HG03460 (cell line): ENCODE data around the gene ANKRD10.

Experiments used
- ATAC-seq: cut with Tn5 transposase; IDR thresholded peaks from one replicate; pipeline ENCODE4 v1.9.1; 2021; ENCODE audit not compliant: unreplicated experiment

ANKRD10 gene

DNA sequence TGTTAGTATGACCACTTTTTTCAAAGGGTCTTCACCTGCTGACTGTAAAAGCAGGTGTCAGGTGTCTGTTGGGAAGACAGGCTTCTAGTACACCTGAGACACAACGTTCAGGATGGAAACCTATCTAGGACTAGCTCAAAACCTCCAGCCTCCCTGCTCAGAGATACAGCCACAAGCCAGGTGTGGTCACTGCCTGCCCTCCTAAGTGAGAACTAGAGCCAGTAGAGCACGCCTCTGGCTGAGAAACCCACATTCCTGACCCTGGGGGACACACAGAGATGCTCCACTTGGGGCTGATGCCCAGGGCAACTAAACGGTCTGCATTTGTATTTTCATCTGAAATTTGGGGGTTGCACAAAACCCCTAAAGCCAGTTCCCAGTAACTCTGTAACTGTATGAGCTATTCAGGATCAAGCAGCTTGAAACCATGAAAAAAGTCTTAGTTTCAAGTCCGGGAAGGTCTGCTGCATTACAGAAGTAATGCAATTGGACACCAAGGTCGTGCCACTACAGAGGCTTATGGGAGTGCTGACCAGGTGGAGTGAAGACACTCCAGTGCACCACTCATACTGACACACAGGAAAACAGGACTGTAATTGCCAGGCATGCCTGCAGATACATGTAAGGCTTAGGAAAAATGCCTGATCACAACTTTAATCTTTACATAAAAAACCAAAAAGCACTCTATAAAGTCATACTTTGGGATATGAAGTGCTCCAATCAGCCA, 27.8 kb downstream of the ANKRD10 start:
- no peak for ATAC-seq

DNA sequence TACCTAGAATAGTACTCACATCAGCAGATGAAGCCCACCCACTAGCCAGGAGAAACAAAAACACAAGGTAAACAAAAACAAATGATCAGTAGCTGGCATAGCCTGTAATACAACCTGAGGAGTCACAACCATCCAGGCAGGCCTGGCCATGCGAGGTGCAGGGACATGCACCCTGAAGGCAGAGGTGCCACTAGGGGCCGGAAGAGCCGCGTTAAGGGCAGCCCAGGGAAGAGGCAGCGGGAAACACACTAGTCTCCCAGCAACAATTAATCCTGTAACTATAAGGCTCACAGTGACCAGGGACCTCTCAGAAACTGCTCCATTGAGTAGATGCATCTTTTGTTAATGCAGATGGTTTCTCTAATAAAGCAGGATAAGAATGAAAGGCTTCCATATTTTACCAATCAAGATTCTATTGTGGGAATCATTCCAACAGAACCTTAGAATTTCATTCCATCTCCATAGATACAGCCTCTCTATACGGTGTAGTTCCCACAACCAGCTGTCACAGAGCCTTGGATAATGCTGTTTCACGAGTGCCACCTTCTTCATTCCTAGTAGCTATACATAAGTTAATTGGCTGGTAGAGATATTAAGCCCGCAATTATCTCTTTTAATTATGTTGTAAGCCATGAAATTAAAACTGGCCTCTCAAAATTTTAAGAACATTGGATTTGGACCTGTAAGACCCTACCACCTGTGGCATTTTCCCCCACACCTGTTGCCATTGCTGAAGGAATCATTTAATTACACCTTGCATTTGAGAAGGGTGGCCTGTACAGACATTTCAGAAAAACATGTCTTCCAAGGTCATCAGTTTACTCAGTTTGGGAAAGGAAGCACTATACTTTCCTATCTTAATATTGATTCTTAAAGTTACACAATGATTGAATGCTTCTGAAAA, 28.7 kb downstream of the ANKRD10 start:
- no peak for ATAC-seq

DNA sequence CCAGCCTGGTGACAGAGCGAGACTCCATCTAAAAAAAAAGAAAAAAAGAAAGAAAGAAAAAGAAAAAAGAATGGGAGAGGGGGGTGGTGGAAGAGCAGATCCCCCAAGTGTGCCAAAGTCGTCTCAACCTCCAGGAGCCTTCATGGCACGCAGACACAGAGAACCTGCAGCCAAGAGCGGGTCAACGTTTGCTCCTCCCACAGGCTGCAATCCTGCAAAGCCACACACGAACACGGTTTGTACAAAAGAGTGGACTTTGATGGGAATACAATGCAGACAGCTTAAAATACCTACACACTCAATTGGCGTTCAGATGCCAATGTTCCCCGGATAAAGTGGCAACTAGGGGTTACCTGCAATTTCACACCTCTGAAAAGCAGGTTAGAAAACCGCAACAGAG, 29.4 kb downstream of the ANKRD10 start:
- ATAC-seq: no peak

DNA sequence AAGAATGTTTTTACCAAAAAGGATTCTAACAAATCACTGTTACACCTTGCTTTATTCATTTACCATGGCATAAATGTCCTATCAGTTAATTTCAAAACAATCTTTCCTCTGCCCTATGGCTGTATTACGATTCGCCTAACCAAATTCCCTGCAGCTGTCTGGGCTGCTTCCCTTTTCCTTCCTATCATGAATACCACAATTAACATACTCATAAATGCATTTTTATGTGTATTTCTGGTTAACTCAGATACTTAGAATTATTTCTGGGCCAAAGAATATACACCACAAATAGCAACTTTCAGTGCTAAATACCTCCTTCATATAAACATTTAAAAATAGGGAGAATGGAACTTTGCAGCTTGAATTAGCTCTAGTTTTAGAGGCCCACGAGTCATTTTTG, 30.4 kb downstream of the ANKRD10 start:
- no peak for ATAC-seq

DNA sequence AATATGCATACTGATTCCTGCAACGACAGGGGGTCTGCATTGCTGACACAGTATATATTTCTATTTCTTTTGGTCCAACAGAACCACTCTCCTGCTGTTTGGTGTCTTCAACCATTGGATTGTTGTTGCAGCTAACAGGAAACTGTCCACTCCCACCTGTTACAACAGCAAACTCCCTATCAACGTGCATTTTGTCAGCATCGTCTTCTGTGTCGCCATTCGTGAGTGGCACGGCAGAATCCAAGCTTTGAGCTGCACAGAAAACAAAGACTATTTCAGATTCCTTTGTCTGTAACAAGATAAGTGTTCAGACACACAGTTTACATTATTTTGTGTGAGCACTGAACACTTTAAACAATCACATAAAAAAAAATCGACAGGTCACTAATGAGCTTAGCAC, 31.3 kb downstream of the ANKRD10 start:
- ATAC-seq: no peak

DNA sequence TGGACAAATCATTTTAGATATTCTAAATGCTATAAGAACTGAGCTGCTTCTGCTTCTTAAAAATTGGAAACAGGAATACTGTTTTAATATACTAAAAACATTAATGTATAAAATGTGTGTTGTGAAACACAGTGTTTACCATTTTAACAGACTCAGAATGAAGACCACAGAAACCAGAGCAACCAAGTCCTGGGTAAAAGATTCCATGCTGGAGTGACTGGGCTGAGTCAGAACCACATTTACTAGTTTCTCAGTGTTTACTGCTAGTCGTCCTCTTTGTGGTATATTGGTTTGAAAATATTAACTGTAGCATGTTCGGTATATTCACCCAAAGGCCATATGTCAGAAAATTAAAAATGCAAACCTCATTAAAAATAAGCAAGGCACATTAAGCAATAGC, 31.9 kb downstream of the ANKRD10 start:
- no peak for ATAC-seq

DNA sequence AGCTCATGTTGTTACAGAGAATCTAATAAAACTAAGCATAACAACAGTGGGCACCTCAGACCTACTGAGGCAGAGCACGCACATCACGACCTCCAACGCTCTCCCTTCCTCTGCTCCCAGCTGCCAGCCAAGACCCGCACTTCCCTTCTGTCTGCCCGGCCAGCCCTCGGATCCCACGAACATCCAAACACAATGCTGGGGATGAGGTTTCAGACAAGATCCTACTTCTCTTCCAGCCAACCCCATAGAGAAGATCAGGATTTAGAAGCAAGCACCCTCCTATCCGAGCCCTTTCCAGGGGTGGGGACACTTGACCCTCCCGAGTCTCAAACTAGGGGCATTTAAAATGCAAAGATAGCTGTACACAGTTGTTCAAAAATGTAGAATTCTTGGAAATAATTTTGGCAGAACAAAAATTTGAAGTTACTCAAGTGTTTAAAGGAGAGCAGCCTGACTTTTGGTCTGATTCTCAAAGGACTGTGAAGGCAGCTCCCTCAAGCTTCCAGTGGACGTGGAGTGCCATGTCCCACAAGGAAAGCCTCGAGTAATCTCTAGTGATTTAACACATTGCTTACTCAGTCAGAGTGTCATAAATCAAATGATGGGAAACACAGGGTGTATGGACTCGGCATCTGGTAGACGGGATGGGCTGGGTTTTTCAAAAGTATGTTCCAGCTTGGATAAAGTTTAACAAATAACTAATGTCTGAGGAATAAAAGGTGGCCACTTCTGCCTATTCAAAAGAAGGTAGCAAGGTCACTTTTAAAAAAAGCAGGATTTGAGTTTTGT, 32.8 kb downstream of the ANKRD10 start:
- ATAC-seq: no peak

DNA sequence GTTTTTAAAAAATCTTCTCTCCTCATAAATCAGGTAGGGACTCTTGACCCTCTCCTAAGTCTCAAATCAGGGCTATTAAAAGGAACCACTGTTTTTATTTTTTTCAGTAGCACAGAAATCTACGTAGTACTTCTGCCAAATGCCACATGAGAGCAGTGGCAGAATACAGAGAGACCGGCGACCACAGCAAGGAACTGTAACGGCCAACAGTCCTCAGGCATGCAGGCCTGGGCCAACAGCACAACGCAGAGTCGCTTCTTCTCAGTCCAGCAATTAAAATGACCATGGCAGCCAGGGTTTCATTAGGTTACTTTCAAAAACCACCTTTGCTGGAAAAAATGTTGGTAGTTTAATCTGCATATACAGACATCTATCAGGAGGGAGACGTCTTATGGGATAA, 34.2 kb downstream of the ANKRD10 start:
- ATAC-seq: no peak

DNA sequence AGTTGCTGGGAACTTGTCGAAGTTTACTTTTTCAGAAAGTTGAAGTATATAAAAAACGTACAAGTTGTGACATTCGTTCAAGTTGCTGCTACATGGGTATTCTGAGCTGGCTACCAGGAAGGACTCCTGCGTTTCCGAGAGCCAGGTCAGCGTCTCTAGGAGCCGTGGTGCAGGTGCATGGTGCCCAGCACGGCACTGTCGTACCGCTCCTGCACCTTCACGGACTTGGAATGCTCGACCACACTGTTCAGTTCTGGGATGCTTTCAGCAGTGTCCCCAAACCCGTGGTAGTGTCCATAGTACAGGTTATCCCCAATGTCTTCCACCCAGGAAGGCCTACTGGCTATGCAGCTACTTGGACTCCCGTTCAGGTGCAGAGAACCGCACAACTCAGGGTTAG, 35.4 kb downstream of the ANKRD10 start:
- no peak for ATAC-seq

DNA sequence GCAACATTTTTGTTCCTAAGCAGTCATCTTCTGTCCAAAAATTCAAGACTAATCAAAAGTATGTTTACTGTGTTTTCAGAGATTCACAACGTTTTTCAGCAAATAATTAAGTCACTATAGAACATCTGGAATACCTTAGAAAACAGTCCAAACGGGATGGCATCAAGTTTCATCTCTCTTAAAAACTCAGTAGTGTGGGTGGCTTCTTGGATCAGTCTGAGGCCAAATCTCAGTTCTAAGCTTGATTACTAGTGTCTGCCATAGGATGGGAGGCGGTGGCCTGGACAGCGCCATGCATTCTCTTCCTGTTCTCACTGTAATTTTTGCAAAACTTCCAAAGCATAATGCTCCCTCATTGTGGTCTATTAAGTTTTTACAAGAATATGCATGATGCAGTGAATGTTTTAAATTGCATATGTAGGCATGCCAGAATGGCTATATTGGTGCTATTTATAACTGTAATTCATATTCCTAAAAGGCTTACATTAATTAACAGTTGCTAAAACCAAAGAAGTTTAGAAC, 37.1 kb downstream of the ANKRD10 start:
- ATAC-seq: no peak

DNA sequence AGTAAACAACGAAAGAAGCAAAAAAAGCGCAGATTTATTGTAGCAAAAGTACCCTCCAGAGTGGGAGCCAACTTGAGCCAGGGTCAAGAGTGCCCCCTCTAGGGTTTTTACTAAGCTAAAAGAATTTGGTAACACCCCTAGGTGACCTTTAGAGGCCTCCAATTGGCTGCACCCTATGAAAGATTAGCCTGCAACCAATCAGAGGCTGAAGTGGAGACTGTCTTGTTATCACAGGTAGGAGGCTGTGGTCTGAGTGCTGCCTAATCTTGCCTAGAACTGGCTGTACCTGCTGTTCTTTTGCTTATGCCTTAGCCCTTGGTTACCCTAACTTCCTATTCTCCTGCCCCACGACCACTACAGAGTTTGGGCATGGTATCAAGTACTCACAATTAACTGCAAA, 38.3 kb downstream of the ANKRD10 start:
- no peak for ATAC-seq

DNA sequence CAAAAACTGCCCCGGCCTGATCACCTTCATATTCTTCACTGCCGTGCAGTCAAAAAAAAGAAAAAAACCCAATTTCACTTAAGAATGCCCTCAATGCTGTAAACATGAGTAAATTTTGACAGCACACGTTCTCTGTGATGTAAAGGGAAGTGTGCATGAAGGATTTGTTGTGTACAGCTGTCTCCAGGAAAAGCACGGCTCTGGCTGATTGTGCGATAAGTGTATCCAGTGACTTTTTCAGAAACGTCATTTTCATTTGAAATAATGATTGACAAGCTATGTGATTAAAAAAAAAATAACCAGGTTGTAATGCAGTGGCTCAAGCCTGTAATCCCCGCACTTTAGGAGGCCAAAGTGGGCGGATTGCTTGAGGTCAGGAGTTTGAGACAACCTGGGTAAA, 39.6 kb downstream of the ANKRD10 start:
- no peak for ATAC-seq

DNA sequence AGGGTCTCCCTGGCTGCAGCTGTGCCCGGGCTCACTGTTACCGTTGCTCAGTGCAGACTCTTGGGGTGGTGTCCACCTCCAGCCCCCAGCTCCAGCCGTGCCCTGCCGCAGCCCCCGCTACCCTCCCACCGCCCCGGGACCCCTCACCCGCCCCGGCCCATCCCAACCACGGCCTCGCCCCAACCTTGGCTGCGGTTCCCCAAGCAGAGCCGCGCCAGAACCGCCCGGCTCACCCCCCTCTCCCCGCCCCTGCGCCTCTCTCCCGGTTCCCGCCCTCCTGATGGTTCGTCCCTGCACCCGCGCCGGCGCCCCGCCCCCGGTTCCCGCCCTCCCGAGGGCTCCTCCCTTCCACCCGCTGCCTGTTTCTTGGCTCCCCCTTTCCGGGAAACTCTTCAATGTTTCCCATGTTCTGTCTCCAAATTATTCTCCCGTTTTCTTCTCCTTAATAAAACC, 40.3 kb downstream of the ANKRD10 start:
- no peak for ATAC-seq

DNA sequence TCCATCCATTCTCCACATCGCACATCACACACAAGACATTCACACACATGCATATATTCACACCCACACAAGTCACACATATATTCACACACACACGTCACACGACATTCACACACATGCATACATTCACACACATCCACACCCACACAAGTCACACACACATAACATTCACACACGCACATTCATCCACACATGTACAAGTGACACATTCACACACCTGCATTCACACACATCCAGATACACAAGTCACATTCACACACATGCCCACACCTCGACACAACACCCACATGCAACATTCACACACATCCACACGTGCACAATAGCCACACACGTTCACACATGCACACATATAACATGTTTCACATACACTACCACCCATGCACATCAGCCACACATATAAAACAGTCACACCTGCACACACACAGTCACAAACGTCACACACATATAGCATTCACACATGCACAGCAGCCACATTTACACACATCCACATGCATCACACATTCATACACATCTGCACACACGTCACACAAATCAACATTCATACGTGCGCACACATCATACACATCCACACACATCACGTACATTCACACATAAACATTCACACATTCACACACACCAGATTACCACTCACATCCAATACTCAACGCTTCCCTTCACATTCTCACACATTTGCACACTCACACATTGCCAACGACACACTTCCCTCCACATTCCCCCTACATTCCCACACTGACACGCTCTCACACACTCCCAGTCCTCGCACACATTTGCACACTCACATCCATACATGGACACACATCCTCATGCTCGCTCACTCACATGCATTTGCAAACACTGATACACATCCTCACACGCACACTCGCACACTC, 41.0 kb downstream of the ANKRD10 start:
- no peak for ATAC-seq

DNA sequence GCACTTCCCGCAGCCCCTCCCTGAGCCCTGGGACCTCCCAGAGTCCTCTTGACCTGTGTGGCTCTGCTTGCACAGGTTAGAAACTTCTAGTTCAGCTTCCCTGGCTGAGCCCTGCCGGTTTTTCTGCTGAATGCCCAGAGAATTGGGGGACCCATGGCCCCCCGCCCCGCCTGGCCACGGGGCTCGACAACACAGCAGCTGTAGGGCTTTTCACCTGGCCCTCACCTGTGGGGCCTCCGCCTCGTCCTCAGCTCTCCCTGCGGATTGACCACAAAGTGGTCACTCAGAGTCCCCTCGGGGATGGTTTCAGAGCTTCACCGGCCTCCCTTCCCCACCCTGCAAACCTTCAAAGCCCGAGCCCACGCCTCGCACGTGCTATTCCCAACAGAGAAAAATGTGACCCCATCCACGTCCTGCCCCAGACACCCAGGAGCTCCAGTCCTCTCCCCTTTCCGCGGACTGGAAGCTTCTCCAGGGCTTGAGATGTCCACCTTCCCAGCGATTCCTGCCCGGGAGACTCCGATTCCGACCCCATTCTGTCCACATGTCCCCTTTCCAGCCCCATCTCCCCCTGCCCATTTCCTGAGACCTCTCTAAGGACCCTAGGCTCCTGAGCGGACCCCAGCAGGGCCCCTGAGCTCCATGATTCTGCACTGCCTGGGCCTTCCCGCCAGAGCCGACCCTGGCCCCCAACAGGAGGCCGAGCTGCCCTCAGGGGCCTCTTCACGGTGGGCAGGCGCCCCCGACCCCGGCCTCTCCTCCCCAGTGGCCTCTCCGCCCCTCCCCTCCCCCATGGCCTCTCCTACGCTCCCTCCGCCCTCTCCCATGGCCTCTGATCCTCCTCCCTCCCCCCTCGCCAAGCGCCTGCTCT, 41.9 kb downstream of the ANKRD10 start:
- no peak for ATAC-seq

DNA sequence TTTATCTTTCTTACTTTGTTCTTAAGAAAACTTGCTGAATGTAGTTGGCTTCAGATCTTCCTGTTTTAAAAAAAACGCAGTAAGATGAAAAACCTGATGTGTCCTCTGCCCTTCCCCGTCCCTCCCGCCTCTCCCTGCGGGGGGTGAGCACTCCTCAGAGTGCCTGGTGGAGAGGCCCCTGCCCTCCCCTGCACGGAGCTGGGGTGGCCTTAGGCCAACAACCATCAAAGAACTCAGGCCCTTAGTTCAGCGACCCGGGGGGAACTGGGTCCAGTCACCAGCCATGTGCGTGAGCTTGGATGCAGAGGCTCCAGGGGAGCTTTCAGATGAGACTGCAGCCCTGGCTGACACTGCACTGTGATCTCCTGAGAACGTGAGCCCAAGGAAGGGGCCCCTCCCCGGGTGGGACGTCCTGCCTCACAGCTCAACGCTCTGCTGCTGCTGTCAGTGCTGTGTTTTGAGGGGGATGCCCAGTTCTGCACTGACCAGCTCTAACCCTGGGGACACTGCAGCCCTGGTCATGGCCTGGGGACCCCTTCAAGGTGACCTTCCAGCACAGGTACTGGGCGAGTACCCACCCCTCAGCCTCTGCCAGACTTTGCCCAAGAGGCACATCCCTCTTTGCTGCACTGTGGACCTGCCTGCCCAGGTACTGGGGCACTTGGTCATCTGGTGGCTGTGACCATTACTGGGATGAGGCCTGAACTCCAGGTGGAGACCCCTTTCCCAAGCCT, 42.7 kb downstream of the ANKRD10 start:
- ATAC-seq: no peak

DNA sequence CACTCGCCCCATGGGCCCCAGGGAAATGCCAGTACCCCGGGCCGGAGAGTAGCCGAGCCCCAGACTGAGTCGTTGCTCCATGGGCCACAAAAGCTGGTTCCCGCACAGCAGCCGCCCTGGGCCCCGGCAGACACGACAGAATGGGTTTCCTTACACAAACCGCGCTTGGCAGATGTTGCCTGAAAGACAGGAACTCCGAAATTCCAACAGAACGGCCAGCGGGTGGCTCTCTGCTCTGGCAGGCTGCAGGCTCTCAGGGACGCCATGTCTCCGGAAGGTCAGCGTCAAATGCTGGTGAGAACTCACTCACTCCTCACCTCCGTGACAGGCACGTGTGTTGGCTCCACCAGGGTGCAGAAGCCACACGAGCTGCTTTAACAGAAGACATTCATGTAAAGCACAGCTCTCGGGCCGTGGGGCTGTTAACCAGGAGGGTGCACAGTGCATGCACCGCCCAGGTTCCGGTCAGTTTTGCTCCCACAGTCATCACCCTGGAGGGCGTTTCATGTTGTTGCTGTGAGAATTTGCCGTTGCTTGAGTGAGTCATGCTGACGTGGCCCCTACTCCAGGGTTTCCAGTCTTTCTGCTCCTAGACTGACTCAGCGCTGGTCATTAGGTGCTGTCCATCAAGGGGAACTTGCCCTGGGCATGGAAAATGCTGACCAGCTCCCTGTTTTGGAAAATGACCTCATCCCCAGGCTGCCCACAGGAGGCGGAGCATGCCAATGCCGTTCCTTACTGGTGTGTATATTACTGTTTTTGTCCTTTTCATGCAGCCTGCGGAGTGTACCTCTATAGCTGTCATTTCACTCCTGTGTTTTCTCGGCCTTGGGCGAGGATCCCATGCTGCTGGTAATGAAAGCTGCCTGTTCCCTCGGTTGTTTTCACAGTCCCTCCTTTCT, 44.8 kb downstream of the ANKRD10 start:
- ATAC-seq: no peak
